IPS-NIHi7 (cell line): ENCODE results near the gene TOR2A.

Experiments
- DNase-seq: peaks from one replicate; pipeline ENCODE4 v3.0.0; 2012; ENCODE audit warnings: mixed read lengths; ENCODE audit errors: extremely low spot score

TOR2A gene

DNA sequence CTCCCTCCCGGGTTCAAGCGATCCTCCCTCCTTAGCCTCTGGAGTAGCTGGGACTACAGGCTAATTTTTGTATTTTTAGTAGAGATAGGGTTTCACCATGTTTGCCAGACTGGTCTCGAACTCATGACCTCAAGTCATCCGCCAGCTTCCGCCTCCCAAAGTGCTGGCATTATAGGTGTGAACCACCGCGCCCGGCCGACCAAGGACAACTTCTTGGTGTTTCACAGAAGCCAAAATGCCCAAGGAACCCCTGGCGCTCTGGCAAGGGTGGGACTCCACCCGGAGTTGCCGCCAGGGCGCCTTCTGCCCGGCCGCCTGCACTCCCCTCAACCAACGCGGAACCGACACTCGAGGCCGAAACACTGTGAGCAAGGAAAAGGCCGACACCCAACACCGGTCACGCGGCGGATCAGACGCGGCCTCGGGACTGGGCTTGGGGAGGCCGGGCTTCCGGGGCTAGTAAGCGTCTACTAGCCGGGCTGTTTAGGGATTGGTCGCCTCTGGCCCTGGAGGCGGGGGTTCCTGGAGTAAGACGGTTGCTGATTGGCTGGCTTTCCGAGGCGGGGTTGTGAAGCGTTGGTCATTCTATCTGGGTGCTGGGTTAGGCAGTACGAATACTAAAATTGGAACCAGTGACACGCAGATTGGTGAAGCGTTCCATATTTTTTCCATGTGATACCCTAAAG lies 36.0 kb downstream of the TOR2A start:
- DNase-seq, result peak; percentile 100

- no peak for DNase-seq
These were observed 36.7 kb downstream of the TOR2A start for GRCh38 chr9:127698386-127698785.

DNA sequence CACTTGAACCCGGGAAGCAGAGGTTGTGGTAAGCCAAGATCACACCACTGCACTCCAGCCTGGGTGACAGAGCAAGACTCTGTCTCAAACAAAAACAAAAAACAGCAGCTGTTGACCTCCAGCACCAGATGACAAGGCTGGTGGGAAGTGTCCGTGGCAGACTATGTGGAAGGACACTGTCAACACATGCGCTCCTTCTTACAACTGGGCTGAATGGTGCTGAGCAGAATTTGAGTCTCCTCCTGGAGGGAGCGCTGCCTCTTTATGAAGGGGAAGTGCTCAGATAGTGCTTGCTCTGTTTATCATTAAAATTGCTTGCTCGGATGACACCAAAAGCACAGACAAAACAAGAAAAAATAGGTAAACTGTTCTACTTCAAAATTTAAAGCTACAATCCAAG lies 37.5 kb downstream of the TOR2A start:
- DNase-seq, result no peak

- no peak for DNase-seq
These were observed 40.0 kb downstream of the TOR2A start for GRCh38 chr9:127694890-127695720.

GRCh38 chr9:127693697-127694096 lies 41.4 kb downstream of the TOR2A start:
- DNase-seq, result no peak

GRCh38 chr9:127693143-127693542 lies 42.0 kb downstream of the TOR2A start:
- no peak for DNase-seq

DNA sequence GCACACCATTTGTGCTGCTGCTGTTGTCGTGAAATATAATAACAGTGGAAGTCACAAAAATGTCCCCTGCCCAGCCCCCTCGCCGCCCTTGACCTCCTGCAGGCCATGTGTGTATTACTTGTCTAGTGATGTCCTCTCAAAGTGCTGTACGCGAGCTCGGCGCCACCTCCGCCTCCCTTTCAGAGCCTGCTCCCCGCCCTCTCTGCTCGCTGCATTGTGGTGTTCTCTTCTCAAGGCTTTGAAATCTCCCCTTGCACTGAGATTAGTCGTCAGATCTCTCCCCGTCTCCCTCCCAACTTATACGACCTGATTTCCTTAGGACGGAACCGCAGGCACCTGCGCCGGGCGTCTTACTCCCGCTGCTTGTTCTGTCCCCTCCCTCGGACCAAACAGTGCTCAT lies 43.0 kb downstream of the TOR2A start:
- DNase-seq, result no peak

GRCh38 chr9:127690735-127691134 lies 44.4 kb downstream of the TOR2A start:
- no peak for DNase-seq

GRCh38 chr9:127689329-127690000 lies 45.6 kb downstream of the TOR2A start:
- DNase-seq, result no peak

GRCh38 chr9:127686461-127687393 lies 48.4 kb downstream of the TOR2A start:
- DNase-seq, result no peak

DNA sequence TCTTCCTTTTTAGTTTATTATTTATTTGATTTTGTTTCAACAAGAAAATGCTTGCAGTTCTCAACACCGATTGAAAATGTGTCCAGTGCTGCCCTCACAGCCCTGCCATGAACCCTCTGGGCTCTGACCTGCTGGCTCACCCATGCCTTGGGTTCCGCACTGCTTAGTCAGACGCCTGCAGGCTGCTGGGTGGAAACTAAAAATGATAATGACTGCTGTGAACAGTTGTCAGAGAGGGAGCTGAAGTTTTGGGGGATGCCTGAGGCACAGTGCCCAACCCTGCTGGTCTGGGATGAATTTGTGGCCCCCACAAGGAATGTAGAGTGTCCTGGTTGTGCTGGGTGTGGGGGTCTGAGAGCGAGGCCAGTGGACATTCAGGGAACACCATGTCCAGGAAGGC lies 50.5 kb downstream of the TOR2A start:
- no peak for DNase-seq

- DNase-seq, result no peak
These were observed 51.4 kb downstream of the TOR2A start for GRCh38 chr9:127683723-127684122.

DNA sequence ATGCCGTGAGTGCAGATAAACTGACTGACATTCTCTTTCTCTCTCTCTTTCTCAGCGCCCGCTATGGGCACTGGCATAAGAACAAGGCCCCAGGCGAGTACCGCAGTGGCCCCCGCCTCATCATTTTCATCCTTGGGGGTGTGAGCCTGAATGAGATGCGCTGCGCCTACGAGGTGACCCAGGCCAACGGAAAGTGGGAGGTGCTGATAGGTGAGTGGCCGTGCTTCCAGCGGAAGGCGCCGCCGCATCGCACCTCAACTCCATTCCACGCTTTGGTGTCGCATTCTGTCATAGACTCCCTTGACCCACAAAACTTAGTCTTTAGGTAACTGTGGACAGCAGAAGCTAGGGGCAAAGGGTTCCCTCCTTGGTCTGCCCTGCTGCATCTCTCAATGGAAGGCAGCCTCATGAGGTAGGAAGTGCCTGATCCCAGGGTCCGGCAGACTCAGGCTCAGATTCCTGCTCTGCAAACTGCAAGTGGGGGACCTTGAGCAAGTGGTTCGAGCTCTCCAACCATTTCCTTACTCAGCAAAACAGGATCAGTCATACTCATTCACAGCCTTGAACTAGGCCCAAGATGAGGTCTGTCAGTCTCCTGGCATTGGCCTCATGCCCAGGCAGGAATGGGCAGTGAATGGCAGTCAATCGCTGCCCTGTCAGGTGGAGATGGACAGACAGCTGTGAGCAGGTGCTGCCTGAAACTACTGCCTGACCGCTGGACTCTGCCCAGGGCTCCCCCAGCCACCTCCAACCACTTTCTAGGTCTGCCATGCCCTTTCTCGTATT lies 52.5 kb downstream of the TOR2A start:
- DNase-seq, result no peak
